Hematopoietic multipotent progenitor cell treated with erythropoietin and hydrocortisone succinate and interleukin-3 and kit ligand, for 17 days (in vitro differentiated cells): Measurements from ENCODE around the gene ARHGEF10L.

Experiments
- DNase-seq: peaks from one replicate; pipeline ENCODE4 v3.0.0-alpha.2; 2015; ENCODE audit warnings: low spot score

ARHGEF10L gene

DNA sequence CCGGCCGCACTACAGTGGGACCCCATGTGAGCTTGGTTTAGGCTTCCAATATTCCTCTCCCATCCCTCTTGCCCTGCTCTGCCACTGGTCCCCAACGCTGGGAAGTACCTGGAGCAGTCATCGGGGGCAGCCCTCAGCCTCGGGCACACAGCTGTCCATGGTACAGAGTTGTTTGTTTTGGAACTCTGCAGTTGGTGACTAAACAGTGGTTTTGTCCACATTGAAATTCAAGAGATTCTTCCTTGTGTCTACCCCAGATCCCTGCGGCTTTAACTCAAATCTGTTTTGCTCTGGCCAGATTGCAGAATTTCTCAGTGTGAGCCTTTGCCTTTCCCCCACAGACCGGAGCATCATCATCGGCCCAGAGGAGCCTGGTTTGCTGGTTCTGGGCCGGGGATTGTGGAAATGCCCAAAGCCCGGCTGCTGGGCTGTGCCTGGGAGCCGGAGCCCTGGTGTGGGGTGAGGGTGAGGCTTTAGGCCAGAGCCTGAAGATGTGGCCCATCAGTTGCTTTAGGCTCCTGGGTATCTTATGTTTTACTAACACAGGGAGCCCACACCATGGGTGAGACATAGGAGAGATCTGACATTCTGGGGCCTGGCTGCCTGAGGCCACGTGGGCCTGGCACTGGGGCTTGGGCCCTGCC lies 93.2 kb downstream of the ARHGEF10L start:
- no peak for DNase-seq

DNA sequence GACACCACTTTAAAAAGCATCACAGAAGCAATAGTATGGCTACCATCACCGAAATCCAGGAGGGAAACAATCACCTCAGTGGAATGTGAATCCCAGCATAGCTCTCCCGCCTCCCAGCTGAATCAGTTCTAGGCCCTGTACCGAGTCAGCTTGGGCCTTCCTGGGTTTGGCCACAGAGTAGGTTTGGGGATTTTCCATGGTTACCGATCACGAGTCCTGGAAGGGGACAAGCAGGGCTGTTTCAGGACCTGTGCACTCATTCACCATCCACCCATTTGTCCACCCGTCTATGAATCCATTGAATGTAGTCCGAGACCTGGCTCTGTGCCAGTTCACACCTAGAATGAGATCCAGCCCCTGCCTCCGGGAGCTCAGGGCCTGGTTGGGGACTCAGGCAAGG lies 94.2 kb downstream of the ARHGEF10L start:
- DNase-seq, result no peak

DNA sequence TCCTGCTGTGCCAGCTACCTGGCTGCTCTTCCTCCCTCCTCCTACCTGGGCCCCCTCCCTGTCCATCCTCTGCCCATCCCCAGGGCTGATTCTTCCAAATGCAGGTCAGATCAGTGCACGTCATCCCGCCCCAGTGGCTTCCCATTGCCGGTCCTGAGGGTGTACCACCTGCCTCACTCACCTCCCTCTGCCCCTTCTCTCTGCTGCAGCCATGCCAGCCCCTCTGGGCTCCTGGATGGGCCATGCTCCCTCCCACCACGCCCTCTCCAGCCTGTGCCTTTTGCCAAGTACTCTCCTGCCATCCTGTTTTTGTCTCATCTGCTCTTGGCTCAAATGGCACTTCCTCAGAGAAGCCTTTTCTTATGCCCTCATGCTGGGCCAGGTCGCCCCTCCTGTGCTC lies 95.8 kb downstream of the ARHGEF10L start:
- DNase-seq, result no peak

DNA sequence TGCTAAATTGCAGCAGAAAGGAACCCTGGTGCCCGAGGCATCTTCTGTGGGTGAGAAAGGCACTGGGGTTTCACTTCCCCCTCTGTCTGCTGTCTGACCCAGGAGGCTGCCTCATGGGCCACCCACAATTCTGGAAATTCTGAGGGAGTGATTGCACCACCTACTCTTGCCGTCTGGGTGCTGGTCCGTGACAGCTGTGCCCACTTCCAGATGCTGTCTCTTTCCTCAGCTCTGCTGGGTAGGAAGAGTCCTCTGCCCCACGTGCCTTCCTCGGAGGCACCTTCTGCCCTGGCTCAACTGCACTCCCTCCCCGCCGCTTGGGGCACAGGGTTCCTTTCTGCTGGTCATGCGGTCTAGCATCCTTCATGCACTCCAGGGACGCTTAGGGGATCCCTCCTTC lies 96.3 kb downstream of the ARHGEF10L start:
- no peak for DNase-seq

DNA sequence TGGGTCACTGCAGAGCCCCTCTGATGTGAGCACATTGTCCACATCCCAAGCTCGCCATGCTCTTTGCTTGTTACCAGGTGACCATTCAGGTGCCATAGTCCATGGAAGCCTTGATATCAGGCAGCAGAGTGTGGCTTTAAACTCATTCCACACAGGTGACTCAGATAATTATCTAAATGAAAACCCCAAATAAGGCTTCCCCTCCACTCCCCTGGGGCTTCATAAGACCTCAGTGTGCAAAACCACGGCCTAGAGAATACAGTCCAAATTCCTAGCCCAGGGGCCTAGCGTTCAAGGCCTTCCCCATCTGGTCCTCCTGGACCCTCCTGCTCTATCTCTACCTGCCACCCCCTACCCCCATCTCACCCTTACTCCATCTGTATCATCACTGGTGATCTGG lies 97.1 kb downstream of the ARHGEF10L start:
- no peak for DNase-seq

DNA sequence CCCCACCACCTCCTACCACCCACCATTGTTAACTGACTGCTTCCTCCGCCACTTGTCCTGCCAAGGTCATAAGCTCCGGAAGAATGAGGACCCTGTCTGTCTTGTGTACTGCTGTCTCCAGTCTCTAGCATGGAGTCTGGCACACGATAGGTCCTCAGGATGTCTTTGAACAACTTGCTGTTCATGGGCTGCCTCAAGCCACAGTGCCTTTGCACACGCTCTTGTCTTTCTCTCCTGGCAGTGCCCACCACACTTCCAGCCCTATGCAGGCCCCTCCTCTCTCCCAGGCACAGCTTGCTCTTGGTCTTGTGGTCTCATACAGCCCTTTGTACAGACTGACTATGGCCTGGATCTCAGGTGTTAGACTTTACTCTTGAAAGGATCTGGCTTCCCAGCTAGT lies 97.6 kb downstream of the ARHGEF10L start:
- no peak for DNase-seq

DNA sequence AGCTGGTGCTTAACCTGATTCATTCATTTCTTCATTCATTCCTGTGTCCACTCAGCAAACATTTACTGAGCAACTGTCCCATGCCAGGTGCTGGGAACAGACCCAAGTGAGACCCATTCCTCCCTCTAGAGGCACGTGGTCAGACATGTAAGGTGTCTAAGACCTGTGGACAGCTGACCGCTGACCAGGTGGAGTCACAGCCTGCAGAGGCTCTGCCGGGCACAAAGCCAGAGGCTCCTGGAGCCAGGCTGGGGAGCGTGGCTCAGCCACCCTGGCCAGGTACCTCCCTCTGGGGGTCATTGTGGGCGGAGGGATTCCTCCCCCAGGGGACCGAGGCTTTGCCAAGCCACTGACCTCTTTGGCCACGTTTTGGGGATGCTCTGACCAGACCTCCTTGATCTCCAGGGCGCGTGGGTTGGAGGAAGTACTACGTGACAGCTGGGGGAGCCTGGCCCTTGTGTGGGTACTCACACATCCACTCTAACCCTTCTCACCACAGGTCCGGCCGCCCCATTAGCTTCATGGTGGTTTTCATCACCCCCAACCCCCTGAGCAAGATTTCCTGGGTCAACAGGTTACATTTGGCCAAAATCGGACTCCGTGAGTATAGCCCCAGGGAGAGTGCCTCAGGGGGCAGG lies 100.3 kb downstream of the ARHGEF10L start:
- DNase-seq, result no peak

DNA sequence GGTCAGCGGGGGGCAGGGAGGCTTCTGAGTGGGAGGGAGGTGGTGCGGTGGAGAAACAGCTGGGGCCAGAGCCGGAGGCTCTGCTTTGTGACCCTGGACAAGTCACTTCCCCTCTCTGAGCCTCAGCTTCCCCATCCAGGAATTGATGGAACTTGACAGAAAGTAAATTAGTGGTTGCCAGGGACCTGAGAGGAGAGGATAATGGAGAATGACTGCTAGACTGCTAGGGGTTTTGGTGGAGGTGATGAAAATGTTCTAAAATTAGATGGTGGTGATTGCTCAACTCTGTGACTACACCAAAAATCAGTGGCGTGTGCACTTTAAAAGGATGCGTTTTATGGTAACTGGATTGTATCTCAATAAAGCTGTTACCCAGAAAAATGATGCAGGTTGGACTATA lies 100.9 kb downstream of the ARHGEF10L start:
- DNase-seq, result no peak

DNA sequence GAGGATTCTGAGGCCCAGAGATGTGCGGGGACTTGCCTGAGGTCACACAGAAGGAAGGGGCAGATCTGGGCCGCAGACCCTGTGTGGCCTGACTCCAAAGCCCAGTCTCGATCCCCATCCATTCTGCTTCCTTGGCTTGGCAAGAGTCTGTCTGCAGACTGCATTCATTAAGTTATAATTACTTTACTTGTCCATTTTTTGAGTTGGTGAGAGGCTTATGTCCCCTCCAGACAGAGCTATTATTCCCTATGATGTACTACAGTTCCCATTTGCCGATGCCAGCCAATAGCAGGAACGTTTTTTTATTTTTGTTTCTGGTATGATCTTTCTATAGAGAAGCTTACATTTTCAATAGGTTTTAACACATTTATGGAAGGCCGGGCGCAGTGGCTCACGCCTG lies 101.5 kb downstream of the ARHGEF10L start:
- DNase-seq, result no peak

DNA sequence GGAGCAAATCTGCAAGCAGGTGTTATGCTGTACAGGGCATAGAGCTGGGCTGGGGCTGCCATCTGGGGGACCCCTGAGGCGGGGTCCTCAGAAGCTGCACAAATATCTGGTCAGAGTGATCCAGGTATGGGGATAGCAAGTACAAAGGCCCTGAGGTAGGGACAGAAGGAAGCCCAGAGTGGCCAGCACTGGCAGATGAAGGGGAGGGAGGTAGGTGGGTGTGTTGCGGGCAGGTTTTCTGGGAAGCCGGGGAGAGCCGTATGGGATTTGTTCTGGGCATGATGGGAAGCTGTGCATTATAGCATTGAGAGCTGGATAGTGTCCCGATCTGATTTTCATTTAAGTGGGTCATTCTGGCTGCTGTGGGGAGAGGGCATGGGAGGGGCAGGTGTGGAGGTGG lies 102.7 kb downstream of the ARHGEF10L start:
- no peak for DNase-seq

DNA sequence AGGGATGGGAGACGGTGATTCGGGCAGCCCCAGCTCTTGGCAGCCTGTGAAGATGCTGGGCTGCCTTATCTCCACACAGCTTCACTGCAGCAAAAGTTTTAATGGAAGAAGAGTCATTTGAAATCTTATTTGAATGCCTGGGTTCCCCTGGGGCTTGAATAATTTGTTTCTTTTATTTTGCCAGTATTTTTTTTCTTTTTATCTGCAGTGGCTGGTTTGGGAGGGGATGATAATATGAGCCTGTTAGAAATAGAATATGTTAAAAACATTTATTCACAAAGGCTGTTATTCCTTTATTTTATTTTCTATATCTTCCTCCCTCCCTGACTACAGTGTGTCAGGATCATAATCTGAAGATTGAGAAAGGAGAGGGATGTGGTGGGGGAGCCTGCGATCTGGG lies 103.4 kb downstream of the ARHGEF10L start:
- DNase-seq, result no peak

DNA sequence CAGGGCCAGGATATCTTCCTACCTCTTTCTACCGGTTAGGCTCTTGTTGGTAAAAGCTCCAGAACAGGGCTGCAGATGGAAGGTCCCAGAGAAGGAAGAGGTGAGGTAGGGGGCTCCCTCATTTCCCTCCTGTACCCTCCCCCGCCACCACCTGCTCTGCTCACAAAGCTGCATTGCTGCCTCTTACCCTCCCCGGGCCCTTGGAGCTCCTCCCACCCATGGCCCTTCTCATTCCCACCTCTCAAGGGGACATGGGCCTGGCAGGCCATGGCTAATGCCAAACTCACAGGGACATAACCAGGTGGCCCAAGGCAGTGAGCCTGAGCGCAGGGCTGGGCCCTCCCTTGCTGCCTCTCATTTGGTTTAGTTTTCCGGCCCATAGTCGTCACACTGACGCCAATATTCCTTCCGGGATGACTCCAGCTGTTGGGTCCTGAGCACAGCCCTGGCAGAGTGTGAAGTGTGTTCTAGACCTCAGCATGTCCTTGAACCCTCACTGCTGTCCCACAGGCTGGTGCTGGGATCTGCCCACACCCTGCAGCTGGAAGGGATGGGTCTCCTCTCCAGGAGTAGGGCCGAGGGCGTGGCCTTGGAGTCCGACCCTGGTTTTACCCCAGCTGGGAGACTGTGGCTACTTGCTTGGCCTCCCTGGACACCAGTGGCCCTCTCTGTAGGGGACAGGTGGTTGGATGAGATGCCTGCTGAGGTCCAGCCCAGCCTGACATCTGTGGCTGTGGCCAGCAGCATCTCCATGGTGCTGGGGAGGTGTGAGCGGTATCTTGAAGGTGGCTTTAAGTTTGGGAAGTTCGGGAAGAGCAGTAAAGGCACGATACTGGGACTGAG lies 104.6 kb downstream of the ARHGEF10L start:
- no peak for DNase-seq

DNA sequence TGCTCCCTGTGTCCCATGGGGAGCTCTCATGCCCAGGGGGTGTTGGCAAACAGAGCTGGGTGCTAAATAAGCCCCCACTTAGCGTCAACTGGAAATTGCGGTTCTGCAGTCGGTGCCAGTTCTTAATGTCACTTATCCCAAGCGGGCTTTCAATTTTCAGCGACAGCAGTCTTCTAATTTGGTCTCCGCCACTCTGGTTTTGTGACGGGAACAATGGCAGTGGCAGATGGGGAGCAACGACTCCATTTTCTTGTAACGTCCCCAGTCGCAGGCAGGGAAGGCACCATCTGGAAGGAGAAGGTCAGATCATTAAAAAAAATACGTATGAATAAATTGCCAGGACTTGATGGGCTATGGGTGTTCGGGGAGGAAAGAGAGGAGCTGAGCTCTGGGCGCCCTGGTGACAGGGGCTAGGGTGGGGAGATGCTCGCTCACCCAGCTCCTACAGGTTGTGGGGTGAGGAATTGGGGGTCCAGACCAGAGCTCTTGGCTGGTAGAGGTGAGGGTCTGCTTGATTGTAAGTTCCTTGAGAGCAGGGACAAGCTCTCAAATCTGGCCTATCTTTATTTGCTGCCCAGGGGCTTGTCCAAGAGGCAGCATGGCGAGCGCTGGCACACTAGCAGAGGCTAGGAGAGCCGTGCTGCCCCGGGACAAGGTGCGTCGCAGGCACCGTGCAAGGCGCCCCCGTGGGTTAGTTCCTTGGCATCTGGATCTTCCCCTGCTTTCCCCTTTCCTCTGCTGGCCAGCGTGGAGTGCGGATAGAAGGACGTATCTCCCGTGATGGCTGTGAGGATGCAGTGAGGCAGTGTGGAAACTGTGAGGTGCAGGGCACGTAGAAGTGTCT lies 105.8 kb downstream of the ARHGEF10L start:
- no peak for DNase-seq

DNA sequence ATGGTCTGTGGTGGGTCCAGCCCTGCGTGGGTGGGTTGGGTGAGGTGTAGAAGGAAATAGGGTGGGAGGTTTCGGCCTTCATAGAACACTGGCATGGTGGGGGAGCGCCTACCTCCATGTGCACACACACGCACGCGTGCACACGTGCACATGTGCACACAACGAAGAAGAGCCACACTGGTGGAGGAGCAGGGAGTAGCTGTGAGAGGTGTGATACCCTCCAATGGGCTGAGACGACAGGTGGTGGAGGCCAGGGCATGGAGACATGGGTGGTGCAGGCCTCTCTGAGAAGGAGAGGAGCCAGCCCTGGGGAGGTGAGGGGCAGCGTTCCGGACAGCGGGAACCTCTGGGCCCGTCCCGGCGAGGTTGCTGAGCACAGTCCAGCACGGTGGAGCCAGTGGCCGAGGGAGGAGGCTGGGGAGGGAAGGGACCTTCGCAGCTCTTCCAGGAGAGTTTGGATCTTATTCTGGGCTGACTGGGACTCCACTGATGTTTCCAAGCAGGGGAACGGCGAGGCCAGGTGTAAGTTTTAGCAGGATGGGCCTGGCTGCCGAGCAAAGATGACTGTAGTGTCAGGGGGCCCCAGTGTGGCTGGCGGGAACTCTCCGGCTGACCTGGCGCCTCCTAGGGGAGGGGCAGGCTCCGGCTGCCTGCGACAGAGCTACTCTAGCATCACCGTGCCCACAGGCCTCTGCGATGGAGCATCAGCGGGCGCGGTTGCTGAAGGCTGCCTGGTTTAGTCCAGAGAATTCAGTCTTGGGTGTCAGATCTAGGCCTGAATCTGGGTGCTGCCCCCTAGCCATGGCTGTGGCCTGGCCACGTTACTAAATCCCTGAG lies 107.2 kb downstream of the ARHGEF10L start:
- no peak for DNase-seq

DNA sequence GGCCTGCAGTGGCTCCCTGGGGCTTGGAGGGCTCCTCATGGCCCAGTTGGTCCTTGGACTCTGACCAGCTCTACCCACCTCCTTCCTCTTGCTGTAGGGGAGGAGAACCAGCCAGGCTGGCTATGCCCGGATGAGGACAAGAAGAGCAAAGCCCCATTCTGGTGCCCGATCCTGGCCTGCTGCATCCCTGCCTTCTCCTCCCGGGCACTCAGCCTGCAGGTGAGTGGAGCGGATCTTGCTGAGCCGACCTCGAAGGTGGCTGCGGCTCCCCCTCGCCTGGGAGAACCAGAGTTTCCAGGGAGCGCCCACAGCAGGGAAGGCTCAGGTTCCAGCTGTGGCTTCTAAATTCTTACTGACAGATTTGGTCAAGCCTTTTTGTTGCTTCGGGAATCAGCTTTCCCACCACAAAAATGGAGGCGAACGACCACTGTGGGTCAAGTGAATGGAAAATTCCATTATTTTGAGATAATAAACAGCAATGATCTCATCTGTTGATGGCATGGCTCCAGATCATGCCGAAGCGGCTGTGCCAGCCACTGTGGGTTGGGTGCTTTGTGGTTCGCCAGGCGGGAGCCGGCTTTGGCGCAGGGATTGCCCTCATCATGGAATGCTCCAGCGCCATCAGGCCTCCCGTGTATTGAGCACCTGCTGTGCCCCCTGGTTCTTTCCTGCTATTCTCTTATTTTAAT lies 109.1 kb downstream of the ARHGEF10L start:
- DNase-seq, result no peak

DNA sequence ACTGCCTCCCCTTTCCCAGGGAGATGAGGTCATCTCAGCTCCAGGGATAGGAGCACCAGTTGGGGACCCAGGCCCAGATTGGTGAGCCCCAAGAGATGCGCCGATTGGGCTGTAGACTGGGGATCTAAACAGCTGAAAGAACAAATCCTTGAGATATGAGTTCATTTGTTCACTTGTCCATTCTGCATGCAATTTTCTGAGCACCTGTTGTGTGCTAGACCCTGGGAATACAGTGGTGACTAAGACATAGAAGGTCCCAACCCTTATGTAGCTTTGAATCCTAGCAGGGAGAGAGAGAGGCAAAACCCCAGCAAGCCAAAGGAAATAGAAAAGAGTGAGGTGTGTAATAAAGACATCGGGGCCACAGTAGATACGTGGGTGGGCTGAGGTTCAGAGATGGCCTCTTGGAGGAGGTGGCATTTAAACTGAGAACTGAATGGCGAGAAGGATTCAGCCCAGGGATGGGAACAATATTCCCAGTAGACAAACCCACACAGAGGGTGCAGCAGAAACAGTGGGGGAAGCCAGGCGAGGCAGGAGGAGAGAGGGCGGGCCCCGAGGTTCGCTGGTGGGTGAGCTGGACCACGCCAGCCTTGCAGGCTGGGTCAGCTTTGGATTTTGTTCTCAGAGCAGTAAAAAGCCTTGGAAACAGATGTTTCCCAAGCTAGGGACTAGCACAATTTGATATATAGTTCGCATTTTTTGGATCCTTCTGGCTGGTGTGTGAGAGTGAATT lies 110.0 kb downstream of the ARHGEF10L start:
- no peak for DNase-seq

DNA sequence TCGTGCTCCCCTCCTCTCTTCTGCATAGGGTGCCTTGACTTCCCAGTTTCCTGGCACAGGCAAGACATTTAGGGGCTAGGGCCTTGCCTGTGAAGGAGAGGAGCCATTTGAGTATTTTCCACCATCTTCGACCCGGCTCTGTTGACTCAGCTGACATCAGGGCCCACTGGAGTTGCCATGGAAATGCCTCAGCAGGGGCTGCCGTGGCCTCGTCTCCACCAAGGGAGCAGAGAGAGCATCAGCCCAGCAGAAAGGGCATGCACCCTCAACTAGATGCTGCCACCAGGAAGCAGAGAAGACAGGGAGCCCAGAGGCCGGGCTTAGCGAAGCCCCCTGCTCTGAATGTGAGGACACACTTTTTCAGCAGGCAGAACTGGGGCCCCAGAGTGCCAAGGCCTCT lies 113.8 kb downstream of the ARHGEF10L start:
- DNase-seq, result no peak

DNA sequence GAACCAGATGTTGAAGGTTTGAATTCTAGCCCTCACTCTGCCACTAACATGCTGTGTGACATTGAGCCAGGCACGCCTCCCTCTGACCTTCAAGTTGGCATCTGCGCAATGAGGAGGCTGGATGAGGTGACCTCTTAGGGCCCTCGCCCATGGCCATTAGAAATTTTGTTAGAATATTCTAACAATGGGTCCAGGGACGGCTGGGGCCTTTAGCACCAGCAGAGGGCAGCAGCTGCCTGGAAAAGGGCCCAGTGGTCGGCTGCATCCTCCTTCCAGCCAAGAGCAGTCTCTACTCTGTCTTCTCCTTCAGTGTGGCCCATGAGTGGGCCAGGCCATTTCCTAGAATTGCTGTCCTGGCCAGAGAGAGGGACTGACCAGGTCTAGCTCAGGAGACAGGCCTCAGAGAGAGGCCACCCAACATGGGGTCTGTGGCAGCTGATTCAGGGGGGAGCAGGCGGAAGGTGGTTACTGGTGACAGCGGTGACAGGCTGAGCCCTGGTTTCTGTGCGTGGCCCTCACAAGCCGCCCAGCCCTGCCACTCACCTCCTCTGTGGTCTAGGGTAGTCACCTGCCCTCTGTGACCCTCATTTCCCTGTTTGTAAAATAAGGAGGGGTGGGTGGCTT lies 114.3 kb downstream of the ARHGEF10L start:
- no peak for DNase-seq

DNA sequence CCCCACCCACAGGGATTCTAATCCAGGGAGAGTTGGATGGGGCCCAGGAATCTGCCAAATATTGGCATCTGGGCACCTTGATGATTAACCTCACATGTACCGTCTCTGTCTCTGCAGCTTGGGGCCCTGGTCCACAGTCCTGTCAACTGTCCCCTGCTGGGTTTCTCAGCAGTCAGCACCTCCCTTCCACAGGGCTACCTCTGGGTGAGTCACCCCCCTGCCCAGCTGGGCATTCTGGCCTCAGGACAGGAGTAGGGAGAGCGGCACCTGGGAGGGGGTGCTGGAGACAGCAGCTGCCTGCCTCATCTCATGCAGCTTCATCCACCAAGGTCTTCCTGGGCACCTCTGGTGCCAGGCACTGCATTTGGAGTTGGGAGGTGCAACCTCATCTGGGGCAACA lies 115.0 kb downstream of the ARHGEF10L start:
- DNase-seq, result no peak

DNA sequence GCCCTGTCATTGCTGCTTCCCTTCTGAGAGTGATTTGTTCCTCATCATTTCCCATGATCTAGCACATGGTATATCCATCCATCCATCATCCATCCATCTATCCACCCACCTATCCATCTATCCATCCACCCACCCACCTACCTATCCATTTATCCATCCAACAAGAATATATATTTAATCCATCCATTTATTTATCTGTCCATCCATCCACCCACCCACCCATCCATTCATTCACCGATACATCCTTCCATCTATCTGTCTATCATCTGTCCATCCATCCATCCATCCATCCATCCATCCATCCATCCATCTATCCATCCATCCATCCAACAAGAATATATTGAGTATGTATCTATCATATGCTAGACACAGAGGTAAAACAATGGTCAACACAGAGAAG lies 115.7 kb downstream of the ARHGEF10L start:
- DNase-seq, result no peak
